ENCODE results near the gene ONECUT3. TPM values are rescaled to one million over a fixed set of nuclear protein-coding genes. Genes with fewer than 3 reads are reported as not detected.
A peak's percentile ranks its signal among the peaks of the same experiment; 100 is the strongest.

Gene ONECUT3
- total and polyA plus RNA-seq, 9 of the 15 experiments (the other 6 are each of a cell fraction or from before 2014, with no cell fraction given): not detected

- intact Hi-C loops (cut with micrococcal nuclease) (no loop called here), in situ Hi-C loops (cut with MboI) (no loop called here)
- POLR2A ChIA-PET: no interaction called here
- no peak for DNase-seq (ENCODE audit: extremely low read depth in 1 of 4, low spot score in 3 of 4)
- Histone ChIP-seq H3K79me2 (ENCODE audit: control insufficient read depth, insufficient read depth, low read length) (no peaks in the 10 kb centered on the region), H3K4me2 (ENCODE audit: insufficient read depth, low read length) (no peak overlapping the region), H2AFZ (ENCODE audit: low read depth, low read length) (no peak overlapping the region), H3K9me1 (ENCODE audit: control insufficient read depth, insufficient read depth, low read length) (no peaks in the 10 kb centered on the region), H3K9ac (ENCODE audit: insufficient read depth in 1 of 2, low read depth in 2 of 2, low read length in 2 of 2) (no peak overlapping the region), H3K9me3 (replicated peaks; ENCODE audit: control insufficient read depth, insufficient read depth, low read depth, low read length) (no peaks in the 10 kb centered on the region), H3K27ac (ENCODE audit: extremely low read depth, low read depth, low read length) (no peak overlapping the region), H4K20me1 (replicated peaks; ENCODE audit: control insufficient read depth, insufficient read depth, low read length) (no peaks in the 10 kb centered on the region), H3K27me3 (ENCODE audit: control insufficient read depth in 2 of 2, insufficient read depth in 2 of 2, low read length in 2 of 2) (peaks cover 2 to 14% of the 10 kb centered on the region in 2 experiments; a peak in 2 of 5 replicates), H3K4me1 (replicated peaks in 1 of 2; ENCODE audit: control insufficient read depth in 2 of 2, insufficient read depth in 2 of 2, low read length in 2 of 2) (peaks cover 16 to 49% of the 10 kb centered on the region in 2 experiments), H3K36me3 (ENCODE audit: control insufficient read depth, insufficient read depth, low read length) (no peaks in the 10 kb centered on the region), H3K4me3 (no peak overlapping the region)
- CTCF ChIA-PET (ENCODE audit: low intra/inter-chr PET ratio): no interaction called here
- no peak for ATAC-seq
- FAIRE-seq: no peak
- 55% methylated on average over 31 of the region's 34 CpGs for WGBS (ENCODE audit: insufficient coverage, low coverage, missing lambda C conversion rate)
- no TSS peak for BruUV-seq (replicated peaks)
- TF ChIP-seq GABPB2 (CRISPR knock-in tag; conservative IDR thresholded peaks at IDR 0.05) (no peak), MNT (conservative IDR thresholded peaks at IDR 0.05) (no peak), ARID2 (IDR thresholded peaks at IDR 0.05) (no peak), KDM1A (IDR thresholded peaks at IDR 0.05) (peak in 1 of 2 experiments; percentile 58; a peak in 1 of 4 replicates), ZNF318 (IDR thresholded peaks at IDR 0.05; ENCODE audit: borderline replicate concordance in 1 of 2, low read depth in 1 of 2) (no peak), ZNF263 (CRISPR knock-in tag; IDR thresholded peaks at IDR 0.05; ENCODE audit: borderline replicate concordance) (peak; percentile 39; the same call in 1 of the 2 replicates), FUS (optimal IDR thresholded peaks at IDR 0.05; ENCODE audit: low read depth, low read length) (no peak), MCM5 (IDR thresholded peaks at IDR 0.05; ENCODE audit: low read depth) (no peak), BCL6 (CRISPR knock-in tag; IDR thresholded peaks at IDR 0.05) (no peak), NBN (IDR thresholded peaks at IDR 0.05; ENCODE audit: low read depth) (no peak), BCOR (IDR thresholded peaks at IDR 0.05) (peak; percentile 85), HMG20B (CRISPR knock-in tag; IDR thresholded peaks at IDR 0.05) (no peak)
These were observed 10.2 kb upstream of the ONECUT3 start for GRCh38 chr19:1742989-1743696.
